Loucy (cell line): ENCODE measurements around the gene CCDC88C.
A peak's percentile ranks its signal among the peaks of the same experiment; 100 is the strongest.

Source experiments
- H2AFZ ChIP-seq: fragments of 200-600 bp; sonication (generic); 2 replicates; pipeline ENCODE4 v1.6.0; 2016; ENCODE audit warnings: antibody characterized with exemption, mild to moderate bottlenecking, low read length, moderate library complexity
- H3F3A ChIP-seq: fragments of 200-600 bp; 2 replicates; pipeline ENCODE4 v1.6.0; 2016; ENCODE audit warnings: antibody characterized with exemption, low read depth, mild to moderate bottlenecking
- H3K27me3 ChIP-seq: fragments of 200-600 bp; sonication (generic); 2 replicates; pipeline ENCODE4 v1.6.1; 2014; ENCODE audit warnings: low read length, mild to moderate bottlenecking; ENCODE audit not compliant: insufficient read depth, poor library complexity, severe bottlenecking
- H3K36me3 ChIP-seq: fragments of 200-600 bp; sonication (generic); 2 replicates; pipeline ENCODE4 v1.6.1; 2016; ENCODE audit warnings: low read length; ENCODE audit not compliant: insufficient read depth
- H3K4me1 ChIP-seq: fragments of 200-600 bp; sonication (generic); 2 replicates; pipeline ENCODE4 v1.5.1; 2014; ENCODE audit warnings: low read length, mild to moderate bottlenecking; ENCODE audit not compliant: insufficient read depth, poor library complexity, severe bottlenecking
- H3K4me2 ChIP-seq: fragments of 200-600 bp; sonication (generic); 2 replicates; pipeline ENCODE4 v1.6.0; 2014; ENCODE audit warnings: antibody characterized with exemption, low read length, low read depth, mild to moderate bottlenecking; ENCODE audit not compliant: poor library complexity, severe bottlenecking
- H3K4me3 ChIP-seq: fragments of 200-600 bp; sonication (generic); 2 replicates; pipeline ENCODE4 v1.5.1; 2014; ENCODE audit warnings: low read length, mild to moderate bottlenecking, mixed read lengths; ENCODE audit not compliant: poor library complexity, severe bottlenecking
- H3K79me2 ChIP-seq: fragments of 200-600 bp; sonication (generic); 2 replicates; pipeline ENCODE4 v1.6.1; 2014; ENCODE audit warnings: low read length; ENCODE audit not compliant: insufficient read depth
- H3K9ac ChIP-seq: fragments of 200-600 bp; sonication (generic); 2 replicates; pipeline ENCODE4 v1.6.0; 2014; ENCODE audit warnings: mild to moderate bottlenecking, low read depth, low read length, moderate library complexity; ENCODE audit not compliant: poor library complexity, severe bottlenecking
- H3K9me2 ChIP-seq: fragments of 200-600 bp; sonication (generic); replicated peaks from 2 replicates; pipeline ENCODE4 v1.6.1; 2016; ENCODE audit warnings: low read depth, low read length, mixed read lengths
- H3K9me3 ChIP-seq: fragments of 200-600 bp; sonication (generic); 2 replicates; pipeline ENCODE4 v1.6.1; 2014; ENCODE audit warnings: mild to moderate bottlenecking, antibody characterized with exemption, low read length, low read depth; ENCODE audit not compliant: insufficient read depth
- H4K20me1 ChIP-seq: fragments of 200-600 bp; sonication (generic); 2 replicates; pipeline ENCODE4 v1.6.0; 2014; ENCODE audit warnings: antibody characterized with exemption, low read length, mild to moderate bottlenecking; ENCODE audit not compliant: insufficient read depth, poor library complexity, severe bottlenecking
- EZH2phosphoT487 ChIP-seq: fragments of 200-600 bp; IDR thresholded peaks from 2 replicates; pipeline ENCODE4 v1.6.1; 2018; ENCODE audit warnings: antibody characterized with exemption, mild to moderate bottlenecking, moderate library complexity, borderline replicate concordance
- TF ChIP-seq, protein P1 (sequence below): fragments of 200-600 bp; sonication (generic); conservative IDR thresholded peaks from 2 replicates; pipeline ENCODE4 v1.5.1; 2014; ENCODE audit warnings: mild to moderate bottlenecking, antibody characterized with exemption, low read length

Gene CCDC88C

DNA sequence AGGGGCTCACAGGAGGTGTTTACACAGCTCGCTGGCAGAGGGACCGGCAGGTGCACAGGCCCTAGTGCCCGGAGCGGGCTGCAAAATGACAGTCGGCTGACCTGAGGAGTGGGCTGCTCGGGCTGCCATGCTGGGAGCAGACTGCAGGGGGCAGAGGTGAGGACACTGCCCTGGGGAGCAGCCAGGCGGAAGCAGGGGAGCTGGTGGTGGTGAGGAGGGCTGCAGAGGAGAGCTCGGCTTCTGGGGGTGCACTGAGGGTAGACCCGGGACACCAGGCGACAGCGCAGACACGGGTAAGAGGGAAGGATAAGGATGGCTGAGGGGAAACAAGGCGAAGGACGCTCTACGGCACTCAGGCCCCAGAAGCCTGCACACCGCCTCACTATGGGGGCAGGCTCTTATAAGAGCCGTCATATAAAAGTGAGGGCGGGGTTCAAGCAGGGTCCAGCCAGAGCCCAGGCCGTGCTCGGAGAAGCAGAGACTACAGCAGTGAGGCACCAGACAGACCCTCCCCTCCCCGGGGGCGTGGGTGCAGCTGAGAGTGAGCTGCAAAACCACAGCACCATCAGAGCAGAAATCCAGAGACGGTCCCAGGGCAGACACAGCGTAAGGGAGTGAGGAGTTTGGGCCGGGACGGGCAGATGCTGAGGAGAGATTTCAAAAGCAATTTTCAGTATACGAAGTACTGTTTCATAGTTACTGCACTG lies 62.5 kb downstream of the CCDC88C start:
- H3K4me3 ChIP-seq = no peak overlapping the region
- no peaks in the 10 kb centered on the region for H3F3A ChIP-seq

DNA sequence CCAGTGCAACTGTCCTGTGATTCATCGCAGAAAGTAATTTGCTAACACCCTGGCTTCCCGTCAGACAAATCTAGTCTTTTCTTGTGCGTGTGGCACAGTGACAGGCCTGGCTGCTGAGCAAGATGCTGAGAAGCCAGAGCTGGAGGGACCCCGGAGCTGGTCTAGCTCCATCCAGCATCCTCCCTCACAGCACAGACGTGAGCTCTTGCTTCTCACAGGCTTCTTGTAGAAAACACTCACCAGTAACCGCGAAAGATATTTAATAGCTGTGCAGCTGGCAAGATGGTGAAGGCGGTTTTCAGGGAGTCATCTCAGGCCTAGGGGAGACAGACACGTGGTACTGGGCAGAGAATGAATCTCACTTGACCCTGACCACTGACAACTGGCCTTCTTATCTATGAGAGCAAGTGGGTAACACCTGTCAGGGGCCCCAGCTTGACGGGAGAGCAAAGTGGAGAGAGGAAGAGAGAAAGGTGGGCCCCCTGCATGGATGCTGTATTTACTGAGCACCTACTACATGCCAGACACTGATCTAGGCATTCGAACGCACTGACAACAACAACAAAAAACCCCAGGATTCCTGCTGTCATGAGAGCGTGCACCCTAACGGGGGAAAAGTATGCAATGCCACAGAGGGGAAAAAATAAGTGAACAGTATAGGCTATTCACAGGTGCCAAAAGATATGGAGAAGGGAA lies 63.3 kb downstream of the CCDC88C start:
- H3K4me2 ChIP-seq = no peak overlapping the region
- TF ChIP-seq EZH2phosphoT487 = no peak
- TF ChIP-seq, protein P1, sequence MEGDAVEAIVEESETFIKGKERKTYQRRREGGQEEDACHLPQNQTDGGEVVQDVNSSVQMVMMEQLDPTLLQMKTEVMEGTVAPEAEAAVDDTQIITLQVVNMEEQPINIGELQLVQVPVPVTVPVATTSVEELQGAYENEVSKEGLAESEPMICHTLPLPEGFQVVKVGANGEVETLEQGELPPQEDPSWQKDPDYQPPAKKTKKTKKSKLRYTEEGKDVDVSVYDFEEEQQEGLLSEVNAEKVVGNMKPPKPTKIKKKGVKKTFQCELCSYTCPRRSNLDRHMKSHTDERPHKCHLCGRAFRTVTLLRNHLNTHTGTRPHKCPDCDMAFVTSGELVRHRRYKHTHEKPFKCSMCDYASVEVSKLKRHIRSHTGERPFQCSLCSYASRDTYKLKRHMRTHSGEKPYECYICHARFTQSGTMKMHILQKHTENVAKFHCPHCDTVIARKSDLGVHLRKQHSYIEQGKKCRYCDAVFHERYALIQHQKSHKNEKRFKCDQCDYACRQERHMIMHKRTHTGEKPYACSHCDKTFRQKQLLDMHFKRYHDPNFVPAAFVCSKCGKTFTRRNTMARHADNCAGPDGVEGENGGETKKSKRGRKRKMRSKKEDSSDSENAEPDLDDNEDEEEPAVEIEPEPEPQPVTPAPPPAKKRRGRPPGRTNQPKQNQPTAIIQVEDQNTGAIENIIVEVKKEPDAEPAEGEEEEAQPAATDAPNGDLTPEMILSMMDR = no peak
- H4K20me1 ChIP-seq = peaks cover 85% of the 10 kb centered on the region
- no peaks in the 10 kb centered on the region for H3K9me2 ChIP-seq
- H2AFZ ChIP-seq = no peak overlapping the region
- H3K36me3 ChIP-seq = peaks cover 69% of the 10 kb centered on the region; the same call in 1 of the 2 replicates
- H3K4me3 ChIP-seq = no peak overlapping the region
- no peaks in the 10 kb centered on the region for H3K27me3 ChIP-seq
- H3F3A ChIP-seq = no peaks in the 10 kb centered on the region
- no peak overlapping the region for H3K9ac ChIP-seq
- H3K4me1 ChIP-seq = peaks cover 13% of the 10 kb centered on the region
- H3K79me2 ChIP-seq = peaks cover 99% of the 10 kb centered on the region
- H3K9me3 ChIP-seq = no peaks in the 10 kb centered on the region

More for the DNA sequence above, 62.5 kb downstream of the CCDC88C start:
- Histone ChIP-seq H3K4me2 (no peak overlapping the region), H3K27me3 (no peaks in the 10 kb centered on the region), H2AFZ (no peak overlapping the region), H3K9me3 (no peaks in the 10 kb centered on the region), H3K36me3 (peaks cover 73% of the 10 kb centered on the region; the same call in 1 of the 2 replicates), H3K9me2 (no peaks in the 10 kb centered on the region), H3K79me2 (peaks cover 99% of the 10 kb centered on the region), H4K20me1 (peaks cover 85% of the 10 kb centered on the region), H3K9ac (no peak overlapping the region), H3K4me1 (peaks cover 13% of the 10 kb centered on the region)
- TF ChIP-seq EZH2phosphoT487 = no peak
- TF ChIP-seq, protein P1 = peak; percentile 67

DNA sequence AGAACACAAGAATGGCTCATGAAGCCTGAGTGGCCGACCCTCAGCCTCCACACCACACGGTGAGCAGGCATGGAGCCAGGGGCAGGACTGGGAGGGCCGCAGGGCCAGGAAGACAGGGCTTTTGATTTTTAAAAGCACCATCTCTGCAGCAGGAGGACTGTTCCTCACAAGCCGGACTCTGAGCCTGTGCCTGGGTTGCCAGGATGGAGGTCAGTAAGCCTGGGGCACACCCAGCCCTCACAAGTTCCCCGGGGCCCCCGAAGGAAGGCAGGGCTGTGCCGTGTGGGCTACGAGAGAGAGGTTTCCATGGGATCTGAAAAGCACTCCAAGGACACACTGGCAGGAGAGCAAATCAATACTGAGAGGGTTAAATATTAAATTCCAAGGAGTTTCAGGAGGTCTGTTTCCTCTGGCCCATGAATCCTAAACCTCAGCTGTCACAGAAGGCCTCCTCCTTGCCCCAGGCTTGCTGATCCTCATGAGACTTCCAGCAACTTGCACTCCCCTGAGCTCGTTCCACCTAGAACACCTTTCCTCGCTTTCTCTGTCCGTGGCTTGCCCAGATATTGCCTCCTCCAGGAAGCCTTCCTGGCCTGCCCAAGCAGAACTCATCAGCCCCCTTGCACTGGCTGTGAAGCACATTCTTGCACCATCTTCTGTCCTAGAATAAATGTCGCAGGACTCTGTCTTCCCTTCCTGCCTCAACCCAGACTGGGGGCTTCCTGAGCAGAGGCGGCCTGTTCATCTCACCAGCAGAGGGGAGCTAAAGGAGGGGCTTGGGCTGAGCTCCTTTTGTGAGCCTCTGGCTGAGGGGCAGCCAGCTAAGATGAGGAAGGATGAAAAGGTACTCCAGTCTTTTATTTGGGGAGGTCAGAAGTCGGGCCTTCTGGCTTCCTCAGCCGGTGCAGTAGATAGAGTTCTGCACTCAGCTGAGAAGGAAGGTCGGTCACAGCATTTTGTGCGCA lies 64.6 kb downstream of the CCDC88C start:
- Histone ChIP-seq H3K4me1 (peaks cover 13% of the 10 kb centered on the region), H3K36me3 (peaks cover 56% of the 10 kb centered on the region; the same call in 1 of the 2 replicates), H3F3A (no peaks in the 10 kb centered on the region), H3K4me2 (no peak overlapping the region), H4K20me1 (peaks cover 93% of the 10 kb centered on the region), H3K9me2 (no peaks in the 10 kb centered on the region), H3K9ac (no peak overlapping the region), H3K79me2 (peaks cover 99% of the 10 kb centered on the region), H3K4me3 (no peak overlapping the region), H3K27me3 (no peaks in the 10 kb centered on the region), H2AFZ (no peak overlapping the region), H3K9me3 (no peaks in the 10 kb centered on the region)
- TF ChIP-seq, protein P1 = no peak
- no peak for TF ChIP-seq EZH2phosphoT487
